Caco-2 (cell line): ENCODE data around the gene GRID2IP. TPM values are rescaled to one million over a fixed set of nuclear protein-coding genes. Genes with fewer than 3 reads are reported as not detected.
A peak's percentile ranks its signal among the peaks of the same experiment; 100 is the strongest.

Source experiments
- BruUV-seq: library from RNA; stranded (reverse); fragments of 400-500 nt; replicated peaks from 2 replicates; lab custom pipeline; 2021; lab: Mats Ljungman, UMichigan
- CTCF ChIA-PET: fragments of 300-600 bp; sonication (Branson Sonifier 250); formaldehyde crosslinking; loops from one replicate; lab custom pipeline; 2022; ENCODE audit warnings: antibody characterized with exemption; lab: Charles Lee
- POLR2A ChIA-PET: fragments of 300-600 bp; sonication (Branson Sonifier 250); formaldehyde crosslinking; loops from one replicate; lab custom pipeline; 2022; ENCODE audit warnings: antibody characterized with exemption; lab: Charles Lee
- DNase-seq, 2 experiments: peaks; one replicate each; pipeline versions ENCODE4 v3.0.0 to v3.0.0-alpha.2; 2020 to 2022
- H3K27me3 ChIP-seq: replicated peaks from 2 replicates; pipeline ENCODE4 v1.6.0; 2011; ENCODE audit warnings: low read length; ENCODE audit not compliant: control insufficient read depth, insufficient read depth
- H3K36me3 ChIP-seq: 2 replicates; pipeline ENCODE4 v1.5.1; 2011; ENCODE audit warnings: low read length; ENCODE audit not compliant: control insufficient read depth, insufficient read depth
- H3K4me1 ChIP-seq: fragments of 250-450 bp; sonication (Bioruptor Pico); 2 replicates; pipeline ENCODE4 v1.5.1; 2020; ENCODE audit warnings: mild to moderate bottlenecking
- H3K4me3 ChIP-seq: 2 replicates; pipeline ENCODE4 v1.5.1; 2011; ENCODE audit warnings: low read depth, mild to moderate bottlenecking, control low read depth, low read length
- H3K9me3 ChIP-seq: fragments of 250-450 bp; sonication (Bioruptor Pico); 2 replicates; pipeline ENCODE4 v1.5.1; 2020; ENCODE audit warnings: mild to moderate bottlenecking, moderate library complexity
- H3K27ac Mint-ChIP-seq: one replicate; pipeline ENCODE4 v1.8.0; 2022; ENCODE audit warnings: mixed read lengths; ENCODE audit not compliant: unreplicated experiment
- H3K27me3 Mint-ChIP-seq: one replicate; pipeline ENCODE4 v1.8.0; 2022; ENCODE audit warnings: mixed read lengths; ENCODE audit not compliant: insufficient read depth, unreplicated experiment
- H3K36me3 Mint-ChIP-seq: one replicate; pipeline ENCODE4 v1.8.0; 2022; ENCODE audit warnings: mild to moderate bottlenecking, mixed read lengths; ENCODE audit not compliant: insufficient read depth, unreplicated experiment
- H3K4me1 Mint-ChIP-seq: one replicate; pipeline ENCODE4 v1.8.0; 2022; ENCODE audit warnings: low read depth, mixed read lengths; ENCODE audit not compliant: unreplicated experiment
- H3K4me3 Mint-ChIP-seq: one replicate; pipeline ENCODE4 v1.8.0; 2022; ENCODE audit warnings: mild to moderate bottlenecking, moderate library complexity, mixed read lengths; ENCODE audit not compliant: unreplicated experiment
- H3K9me3 Mint-ChIP-seq: one replicate; pipeline ENCODE4 v1.8.0; 2022; ENCODE audit warnings: mixed read lengths; ENCODE audit not compliant: unreplicated experiment
- CTCF ChIP-seq, 2 experiments: fragments of 200-600 bp in 1 of 2; IDR thresholded peaks; 1 replicate in 1 of 2; 2 replicates in 1 of 2; pipeline versions ENCODE4 v1.5.1 to v1.8.0; 2011 to 2022; ENCODE audit warnings: antibody characterized with exemption in 1 of 2, control low read depth in 1 of 2, inconsistent platforms in 1 of 2, low read depth in 1 of 2, low read length in 1 of 2, mild to moderate bottlenecking in 1 of 2, moderate library complexity in 1 of 2; ENCODE audit not compliant: insufficient read depth in 1 of 2, severe bottlenecking in 1 of 2, unreplicated experiment in 1 of 2
- intact Hi-C: fragments of 100-400 bp; cut with micrococcal nuclease; formaldehyde crosslinking; loops from one replicate; pipeline ENCODE4 v1.10.0; 2022; ENCODE audit not compliant: unreplicated experiment
- total RNA-seq: library from RNA; stranded (reverse); gene quantifications from 2 replicates; pipeline ENCODE4 v1.2.3, GENCODE V29; 2022

The GRID2IP gene
- total RNA-seq, 1 experiment from 2014 or later: 0.95 TPM

- no peak for DNase-seq
- H3K4me3 Mint-ChIP-seq: peak overlapping the region; percentile 86
- no TSS peak for BruUV-seq
- TF ChIP-seq CTCF (IDR thresholded peaks at IDR 0.05; ENCODE audit: insufficient read depth in 1 of 2, low read depth in 1 of 2, low read length in 1 of 2, severe bottlenecking in 1 of 2, unreplicated experiment in 1 of 2): no peak
- peaks cover 33% of the 10 kb centered on the region for H3K36me3 Mint-ChIP-seq
- intact Hi-C loops: no loop called here
- Histone ChIP-seq H3K27me3 (no peaks in the 10 kb centered on the region), H3K4me1 (no peaks in the 10 kb centered on the region), H3K4me3 (no peak overlapping the region), H3K36me3 (0 out of 2 replicates have a peak, but pooled peaks cover 1% of the 10 kb centered on the region), H3K9me3 (no peaks in the 10 kb centered on the region)
- peak overlapping the region; percentile 59 for H3K27ac Mint-ChIP-seq
- ChIA-PET CTCF (no interaction called here), POLR2A (interaction anchor here (0.5 kb wide), 1 partner anchor 117 kb away, joined by 3 read pairs; no protein-coding TSS in a partner anchor)
- H3K4me1 Mint-ChIP-seq: peaks cover 16% of the 10 kb centered on the region
- H3K9me3 Mint-ChIP-seq: no peaks in the 10 kb centered on the region
- no peaks in the 10 kb centered on the region for H3K27me3 Mint-ChIP-seq
Observed at GRCh38 chr7:6448943-6449543, 102.2 kb downstream of the GRID2IP start.

- Histone ChIP-seq H3K4me1 (no peaks in the 10 kb centered on the region), H3K4me3 (peak within 1 kb of the TSS; percentile 97), H3K27me3 (no peaks in the 10 kb centered on the region), H3K36me3 (0 out of 2 replicates have a peak, but pooled peaks cover 3% of the 10 kb centered on the region), H3K9me3 (no peaks in the 10 kb centered on the region)
- peak within 1 kb of the TSS; percentile 95 for H3K27ac Mint-ChIP-seq
- intact Hi-C loops: no loop called here
- peak within 1 kb of the TSS; percentile 86 for H3K4me3 Mint-ChIP-seq
- peaks cover 16% of the 10 kb centered on the region for H3K4me1 Mint-ChIP-seq
- peak; percentile 93 to 96 for DNase-seq
- POLR2A ChIA-PET: interaction anchor here (0.7 kb wide), 2 partner anchors 40 to 589 kb away, joined by 3 to 10 read pairs; no protein-coding TSS in a partner anchor
- no peak for TF ChIP-seq CTCF (IDR thresholded peaks at IDR 0.05; ENCODE audit: insufficient read depth in 1 of 2, low read depth in 1 of 2, low read length in 1 of 2, severe bottlenecking in 1 of 2, unreplicated experiment in 1 of 2)
- H3K36me3 Mint-ChIP-seq: peaks cover 43% of the 10 kb centered on the region
- no TSS peak for BruUV-seq
- H3K27me3 Mint-ChIP-seq: no peaks in the 10 kb centered on the region
- CTCF ChIA-PET: interaction anchor here (0.6 kb wide), 1 partner anchor 26 kb away, joined by 3 read pairs; no protein-coding TSS in a partner anchor
- no peaks in the 10 kb centered on the region for H3K9me3 Mint-ChIP-seq
Observed at GRCh38 chr7:6447581-6448199, 103.6 kb downstream of the GRID2IP start, which contains the start of gene DAGLB. TSS of gene DAGLB (minus strand) at chr7:6447954. CDS start at chr7:6447842, 112 bp downstream.

Other genes starting within 250 kb of the GRID2IP start
- gene FAM220A, start 202.5 kb downstream of the GRID2IP start, total RNA-seq: 15.3 and 17.1 TPM in 2 replicates
- gene RAC1, start 176.9 kb downstream of the GRID2IP start, total RNA-seq: 307 and 319 TPM in 2 replicates
- gene DAGLB, start 103.5 kb downstream of the GRID2IP start, total RNA-seq: 25.8 and 32.6 TPM in 2 replicates
- gene KDELR2, start 67.3 kb downstream of the GRID2IP start, total RNA-seq: 263 and 274 TPM in 2 replicates
- 69.9 and 78.9 TPM in 2 replicates for gene ZDHHC4, start 26.0 kb upstream of the GRID2IP start, total RNA-seq
- gene INTS15, start 38.6 kb upstream of the GRID2IP start, total RNA-seq: 24.7 and 29.6 TPM in 2 replicates
- 10.1 and 12.3 TPM in 2 replicates for gene ZNF853, start 64.1 kb upstream of the GRID2IP start, total RNA-seq
- gene ZNF316, start 85.9 kb upstream of the GRID2IP start, total RNA-seq: 34.1 and 34.3 TPM in 2 replicates
- gene ZNF12, start 155.5 kb upstream of the GRID2IP start, total RNA-seq: 26.1 and 30.4 TPM in 2 replicates
- 0.45 TPM in 1 of 2 replicates, not detected in the other for gene RSPH10B2, start 202.6 kb upstream of the GRID2IP start, total RNA-seq